K562 (cell line): ENCODE results near the gene LDLRAD3. TPM values are rescaled to one million over a fixed set of nuclear protein-coding genes. Genes with fewer than 3 reads are reported as not detected.

Experiments used
- ATAC-seq: fragments of 200-7000 bp; cut with Tn5 transposase; 3 replicates; pipeline ENCODE4 v1.9.1; 2020; ENCODE audit warnings: moderate library complexity
- BruUV-seq: library from RNA; stranded (reverse); fragments of 400-500 nt; replicated peaks from 2 replicates; lab custom pipeline; 2021; lab: Mats Ljungman, UMichigan
- CTCF ChIA-PET: fragments of 300-600 bp; formaldehyde crosslinking; extraction: SDS; loops from one replicate; lab custom pipeline; 2021; ENCODE audit warnings: low intra/inter-chr PET ratio; lab: Yijun Ruan, JAX
- POLR2A ChIA-PET: fragments of 300-600, 350-650 bp; sonication (Branson Sonifier 250); formaldehyde crosslinking; extraction: SDS; loops from one replicate; lab custom pipeline; 2021; ENCODE audit warnings: antibody characterized with exemption, inconsistent platforms; lab: Yijun Ruan, JAX
- DNase-seq, 4 experiments: peaks; one replicate each; pipeline versions ENCODE4 v3.0.0 to v3.0.0-alpha.2; 2011 to 2018; ENCODE audit warnings: low spot score in 3 of 4, mixed read lengths in 3 of 4; ENCODE audit errors: extremely low read depth in 1 of 4
- FAIRE-seq: peaks from 2 replicates; lab custom pipeline; 2011; peaks lifted over from hg19 to GRCh38; lab: Jason Lieb, UNC
- H2AFZ ChIP-seq: 2 replicates; pipeline ENCODE4 v1.6.0; 2011; ENCODE audit warnings: low read depth, low read length, control low read depth, inconsistent platforms
- H3K27ac ChIP-seq: fragments of 200-600 bp; 3 replicates; pipeline ENCODE4 v1.8.0; 2011; ENCODE audit warnings: low read depth, mild to moderate bottlenecking, control low read depth, inconsistent platforms, low read length, moderate library complexity, mixed read lengths; ENCODE audit errors: extremely low read depth
- H3K27me3 ChIP-seq, 2 experiments: fragments of 300-600 bp in 1 of 2; 2 replicates in 1 of 2; 3 replicates in 1 of 2; pipeline versions ENCODE4 v1.6.0 to v1.8.0; 2011; ENCODE audit warnings: inconsistent platforms in 2 of 2, low read length in 2 of 2, mild to moderate bottlenecking in 1 of 2, mixed read lengths in 1 of 2, moderate library complexity in 1 of 2; ENCODE audit not compliant: control insufficient read depth in 2 of 2, insufficient read depth in 2 of 2
- H3K36me3 ChIP-seq: fragments of 300-600 bp; 3 replicates; pipeline ENCODE4 v1.8.0; 2011; ENCODE audit warnings: mild to moderate bottlenecking, low read length, inconsistent platforms; ENCODE audit not compliant: control insufficient read depth, insufficient read depth
- H3K4me1 ChIP-seq, 2 experiments: fragments of 200-600 bp in 1 of 2; replicated peaks in 1 of 2; 2 replicates in 1 of 2; 3 replicates in 1 of 2; pipeline versions ENCODE4 v1.5.1 to v1.8.0; 2011; ENCODE audit warnings: inconsistent platforms in 2 of 2, low read length in 2 of 2, mild to moderate bottlenecking in 1 of 2, mixed read lengths in 1 of 2, moderate library complexity in 1 of 2; ENCODE audit not compliant: control insufficient read depth in 2 of 2, insufficient read depth in 2 of 2
- H3K4me2 ChIP-seq: 2 replicates; pipeline ENCODE4 v1.6.1; 2011; ENCODE audit warnings: low read length, control low read depth, inconsistent platforms, mixed read lengths; ENCODE audit not compliant: insufficient read depth
- H3K4me3 ChIP-seq: fragments of 200-600 bp; sonication (generic), shearing (Covaris generic); 2 replicates; pipeline ENCODE4 v1.5.1; 2016; ENCODE audit warnings: control low read depth, inconsistent platforms
- H3K79me2 ChIP-seq: fragments of 200-600 bp; 3 replicates; pipeline ENCODE4 v1.8.0; 2011; ENCODE audit warnings: low read length, inconsistent platforms; ENCODE audit not compliant: control insufficient read depth, insufficient read depth
- H3K9ac ChIP-seq, 2 experiments: 2 replicates each; pipeline versions ENCODE4 v1.6.0 to v1.6.1; 2011; ENCODE audit warnings: low read depth in 2 of 2, low read length in 2 of 2, control low read depth in 1 of 2, inconsistent platforms in 1 of 2, mild to moderate bottlenecking in 1 of 2, mixed read lengths in 1 of 2; ENCODE audit not compliant: insufficient read depth in 1 of 2
- H3K9me1 ChIP-seq: one replicate; pipeline ENCODE4 v1.6.0; 2011; ENCODE audit warnings: inconsistent platforms, mild to moderate bottlenecking, low read length, moderate library complexity; ENCODE audit not compliant: control insufficient read depth, insufficient read depth
- H3K9me3 ChIP-seq: replicated peaks from 2 replicates; pipeline ENCODE4 v1.5.1; 2011; ENCODE audit warnings: low read depth, low read length, inconsistent platforms; ENCODE audit not compliant: control insufficient read depth, insufficient read depth
- H4K20me1 ChIP-seq: replicated peaks from 2 replicates; pipeline ENCODE4 v1.6.1; 2011; ENCODE audit warnings: low read length, inconsistent platforms, mixed read lengths; ENCODE audit not compliant: control insufficient read depth, insufficient read depth
- DIDO1 ChIP-seq: fragments of 450-650 bp; IDR thresholded peaks from 2 replicates; pipeline ENCODE4 v1.6.1; 2016; ENCODE audit warnings: low read depth, missing biosample characterization, missing genetic modification characterization
- FOXM1 ChIP-seq, 2 experiments: fragments of 450-650 bp in 1 of 2; sonication (generic) in 1 of 2; formaldehyde crosslinking in 1 of 2; IDR thresholded peaks; 2 replicates each; pipeline versions ENCODE4 v1.6.1 to v1.9.0; 2017 to 2022; ENCODE audit warnings: low read depth in 2 of 2, mild to moderate bottlenecking in 2 of 2, missing genetic modification reagents in 1 of 2, moderate library complexity in 1 of 2
- HMG20B ChIP-seq: fragments of 250-450 bp; sonication (Bioruptor Pico); IDR thresholded peaks from 2 replicates; pipeline ENCODE4 v1.5.0; 2021; ENCODE audit warnings: mild to moderate bottlenecking
- KDM4B ChIP-seq, 2 experiments: fragments of 450-650 bp in 1 of 2; sonication (generic) in 1 of 2; IDR thresholded peaks; 2 replicates each; pipeline ENCODE4 v1.6.1; 2016 to 2017; ENCODE audit warnings: borderline replicate concordance in 2 of 2, antibody characterized with exemption in 1 of 2, low read depth in 1 of 2, mild to moderate bottlenecking in 1 of 2
- NEUROD1 ChIP-seq: fragments of 150-350 bp; IDR thresholded peaks from 2 replicates; pipeline ENCODE4 v1.6.1; 2014; ENCODE audit warnings: borderline replicate concordance, low read length, low read depth; ENCODE audit not compliant: partially characterized antibody
- NFXL1 ChIP-seq: fragments of 450-650 bp; formaldehyde crosslinking; IDR thresholded peaks from 2 replicates; pipeline ENCODE4 v1.4.0; 2021; ENCODE audit warnings: mild to moderate bottlenecking
- PHF21A ChIP-seq: fragments of 450-650 bp; IDR thresholded peaks from 2 replicates; pipeline ENCODE4 v1.6.1; 2017; ENCODE audit warnings: low read depth, borderline replicate concordance
- PTTG1 ChIP-seq: fragments of 450-650 bp; IDR thresholded peaks from 2 replicates; pipeline ENCODE4 v1.6.1; 2016; ENCODE audit warnings: low read depth, mild to moderate bottlenecking, missing genetic modification characterization, missing compliant biosample characterization
- SLC30A9 ChIP-seq: fragments of 250-450 bp; sonication (Bioruptor Pico); IDR thresholded peaks from 2 replicates; pipeline ENCODE4 v1.8.0; 2022; ENCODE audit warnings: mild to moderate bottlenecking, moderate library complexity
- SRSF1 ChIP-seq: fragments of 200-400 bp; formaldehyde crosslinking; IDR thresholded peaks from 2 replicates; pipeline ENCODE4 v1.6.1; 2017; ENCODE audit warnings: mild to moderate bottlenecking, low read depth, low read length, moderate library complexity
- SUPT5H ChIP-seq: fragments of 450-650 bp; IDR thresholded peaks from 2 replicates; pipeline ENCODE4 v1.6.1; 2016
- TEAD4 ChIP-seq, 2 experiments: sonication (generic) in 1 of 2; formaldehyde crosslinking in 1 of 2; IDR thresholded peaks; 2 replicates each; pipeline versions ENCODE4 v1.6.1 to v1.8.0; 2012 to 2022; ENCODE audit warnings: borderline replicate concordance in 1 of 2, inconsistent platforms in 1 of 2, low read length in 1 of 2, mild to moderate bottlenecking in 1 of 2, missing genetic modification reagents in 1 of 2
- ZC3H8 ChIP-seq: fragments of 450-650 bp; IDR thresholded peaks from 2 replicates; pipeline ENCODE4 v1.6.1; 2017
- ZNF274 ChIP-seq: IDR thresholded peaks from 2 replicates; pipeline ENCODE4 v1.6.1; 2011; ENCODE audit warnings: low read depth, mild to moderate bottlenecking, low read length, moderate library complexity, borderline replicate concordance
- ZNF316 ChIP-seq: fragments of 450-650 bp; IDR thresholded peaks from 2 replicates; pipeline ENCODE4 v1.6.1; 2016
- WGBS: fragments of 100-300 bp; shearing (Covaris generic); methylation state at CpG from one replicate; pipeline ENCODE4 v1.1.6; 2016; ENCODE audit warnings: low coverage, mixed read lengths; ENCODE audit not compliant: insufficient coverage; ENCODE audit errors: missing lambda C conversion rate; 5-methylcytosine and 5-hydroxymethylcytosine counted together
- in situ Hi-C: fragments of 300-500 bp; cut with MboI; formaldehyde crosslinking; loops from 4 replicates; pipeline ENCODE4 v1.15.0; 2018; ENCODE audit warnings: inconsistent platforms, mixed read lengths
- intact Hi-C: fragments of 100-400 bp; cut with micrococcal nuclease; formaldehyde crosslinking; loops from 2 replicates; pipeline ENCODE4 v1.14.2; 2022
- polyA plus RNA-seq, 8 experiments: library from polyadenylated mRNA; depleted of rRNA in 4 of 8; stranded (reverse) in 5 of 8; unstranded in 3 of 8; fragments of >200 nt; fragmentation: Nextera tagmentation in 2 of 8; fragmentation: Illumina TruSeq in 1 of 8; extraction: Ambion mirVana in 2 of 8; extraction: Trizol in 1 of 8; gene quantifications; 2 replicates each; pipeline versions ENCODE4 v1.2.1 to v1.2.3, GENCODE V29; 2011 to 2014; ENCODE audit warnings: inconsistent platforms in 1 of 8, missing spikeins in 1 of 8
- total RNA-seq, 7 experiments: library from RNA; depleted of rRNA in 6 of 7; stranded (reverse); fragments of >200 nt in 6 of 7; fragmentation: Illumina TruSeq in 2 of 7; extraction: Trizol in 2 of 7; gene quantifications; 2 replicates each; pipeline versions ENCODE4 v1.2.1 to v1.2.3, GENCODE V29; 2011 to 2021; ENCODE audit warnings: low replicate concordance in 1 of 7

LDLRAD3 gene
- total and polyA plus RNA-seq, 9 of the 15 experiments (the other 6 are each of a cell fraction or from before 2014, with no cell fraction given), result 0.73 to 7.2 (median 3.5) TPM

DNA sequence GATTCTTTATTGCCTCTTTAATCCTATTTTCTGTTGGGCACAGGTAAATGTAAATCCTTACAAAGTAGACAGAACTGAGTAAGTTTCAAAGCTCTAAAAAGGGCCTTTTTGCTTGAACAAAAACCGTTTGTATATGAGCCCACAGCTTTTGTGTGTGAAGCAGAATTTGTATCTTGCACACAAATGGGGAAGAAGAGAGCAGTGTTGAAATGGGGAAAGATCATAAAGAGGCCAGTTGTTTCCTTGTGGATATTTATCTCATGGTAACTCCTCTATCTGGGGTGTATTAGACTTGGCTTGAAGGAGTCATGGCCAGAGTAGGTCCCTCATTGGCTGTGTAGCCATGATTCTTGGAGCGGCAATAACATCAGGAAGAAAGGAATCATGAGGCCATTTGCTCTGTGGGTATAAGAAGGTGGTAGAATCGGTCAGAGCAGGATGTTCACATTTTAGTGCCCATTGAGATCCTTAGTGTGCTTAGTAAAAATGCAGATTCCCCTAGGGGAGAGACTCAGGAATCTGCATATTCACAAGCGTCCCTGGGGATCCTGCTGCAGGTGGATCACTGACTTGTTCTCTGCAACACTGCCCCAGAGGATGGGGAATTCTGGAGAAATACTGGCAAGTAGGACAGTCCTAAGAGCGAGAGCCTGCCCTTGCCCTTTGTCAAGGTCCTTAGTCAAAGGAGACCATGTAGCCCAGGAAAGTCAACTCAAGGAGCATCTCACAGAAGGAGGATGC, 126.5 kb downstream of the LDLRAD3 start:
- H3K9ac ChIP-seq, result no peak overlapping the region
- TF ChIP-seq HMG20B (no peak), DIDO1 (tag) (no peak), ZNF274 (no peak), NFXL1 (CRISPR knock-in tag) (no peak), ZC3H8 (no peak)
- BruUV-seq, result no TSS peak
- no peaks in the 10 kb centered on the region for H4K20me1 ChIP-seq
- H3K9me3 ChIP-seq, result peaks cover 7% of the 10 kb centered on the region
- DNase-seq (no peak), FAIRE-seq (no peak), ATAC-seq (no peak)
- intact Hi-C loops, result no loop called here
- CTCF ChIA-PET, result no interaction called here
- no peak overlapping the region for H3K27ac ChIP-seq
- POLR2A ChIA-PET, result interaction anchor here (0.7 kb wide), 1 partner anchor 14 kb away, joined by 3 read pairs; no protein-coding TSS in a partner anchor
- H3K4me1 ChIP-seq, result peaks cover 0 to 12% of the 10 kb centered on the region in 2 experiments; a peak in 4 of 5 replicates
- no peak overlapping the region for H3K4me3 ChIP-seq
- no peak overlapping the region for H3K4me2 ChIP-seq
- no peak overlapping the region for H2AFZ ChIP-seq
- no peaks in the 10 kb centered on the region for H3K9me1 ChIP-seq
- 42% methylated on average over 5 of the region's 5 CpGs for WGBS
- no peaks in the 10 kb centered on the region for H3K27me3 ChIP-seq
- no peaks in the 10 kb centered on the region for H3K36me3 ChIP-seq
- no peaks in the 10 kb centered on the region for H3K79me2 ChIP-seq
- in situ Hi-C loops, result no loop called here

DNA sequence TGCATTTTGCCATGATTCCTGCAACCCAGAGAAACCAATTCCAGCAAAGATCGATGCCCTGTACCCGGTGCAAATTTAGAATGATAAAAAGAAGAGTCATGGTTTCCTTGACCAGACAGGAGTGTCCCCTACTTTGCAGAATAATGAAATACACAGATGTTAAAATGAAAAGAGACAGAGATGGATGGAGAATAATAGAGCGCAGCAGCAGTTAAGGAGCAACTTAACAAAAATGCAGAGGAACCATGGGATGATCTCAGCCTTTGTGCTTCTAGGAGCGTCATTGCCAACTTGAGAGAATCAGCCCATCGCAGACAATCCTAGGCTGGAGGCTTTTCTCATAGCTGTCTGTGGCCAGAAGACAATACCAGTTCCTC, 127.1 kb downstream of the LDLRAD3 start:
- ChIA-PET CTCF (no interaction called here), POLR2A (interaction anchor here (0.6 kb wide), 1 partner anchor 672 kb away, joined by 3 read pairs; no protein-coding TSS in a partner anchor)
- DNase-seq (no peak), FAIRE-seq (no peak), ATAC-seq (no peak)
- H3K36me3 ChIP-seq, result no peaks in the 10 kb centered on the region
- H3K9me3 ChIP-seq, result peaks cover 7% of the 10 kb centered on the region
- no peak overlapping the region for H3K27ac ChIP-seq
- no peak overlapping the region for H2AFZ ChIP-seq
- WGBS, result 54% methylated on average over 5 of the region's 5 CpGs
- no peaks in the 10 kb centered on the region for H4K20me1 ChIP-seq
- no peak overlapping the region for H3K4me3 ChIP-seq
- no peaks in the 10 kb centered on the region for H3K9me1 ChIP-seq
- H3K4me2 ChIP-seq, result no peak overlapping the region
- H3K27me3 ChIP-seq, result no peaks in the 10 kb centered on the region
- intact Hi-C loops (no loop called here), in situ Hi-C loops (no loop called here)
- no TSS peak for BruUV-seq
- peaks cover 0 to 12% of the 10 kb centered on the region in 2 experiments; a peak in 4 of 5 replicates for H3K4me1 ChIP-seq
- no peak overlapping the region for H3K9ac ChIP-seq
- H3K79me2 ChIP-seq, result no peaks in the 10 kb centered on the region
- no peak for TF ChIP-seq TEAD4 (IDR thresholded peaks at IDR 0.05; ENCODE audit: low read length)
- TF ChIP-seq TEAD4 (CRISPR knock-in tag; IDR thresholded peaks at IDR 0.05; ENCODE audit: borderline replicate concordance), result no peak
- TF ChIP-seq SUPT5H, result no peak
- TF ChIP-seq PHF21A, result no peak
- no peak for TF ChIP-seq ZNF316
- TF ChIP-seq KDM4B (IDR thresholded peaks at IDR 0.05; ENCODE audit: borderline replicate concordance in 2 of 2, low read depth in 1 of 2), result no peak
- no peak for TF ChIP-seq SRSF1
- TF ChIP-seq FOXM1 (IDR thresholded peaks at IDR 0.05; ENCODE audit: low read depth), result no peak
- no peak for TF ChIP-seq FOXM1 (CRISPR knock-in tag; IDR thresholded peaks at IDR 0.05; ENCODE audit: low read depth)
- TF ChIP-seq SLC30A9 (CRISPR knock-in tag), result no peak
- TF ChIP-seq NEUROD1, result no peak
- TF ChIP-seq PTTG1 (tag), result no peak
